Fibroblast of peridontal ligament (primary cell): ENCODE results near the gene GGA1.
A peak's percentile ranks its signal among the peaks of the same experiment; 100 is the strongest.

Experiments used
- DNase-seq: peaks from one replicate; pipeline ENCODE4 v3.0.0-alpha.2; 2010; ENCODE audit errors: extremely low read depth

Gene GGA1, protein sequence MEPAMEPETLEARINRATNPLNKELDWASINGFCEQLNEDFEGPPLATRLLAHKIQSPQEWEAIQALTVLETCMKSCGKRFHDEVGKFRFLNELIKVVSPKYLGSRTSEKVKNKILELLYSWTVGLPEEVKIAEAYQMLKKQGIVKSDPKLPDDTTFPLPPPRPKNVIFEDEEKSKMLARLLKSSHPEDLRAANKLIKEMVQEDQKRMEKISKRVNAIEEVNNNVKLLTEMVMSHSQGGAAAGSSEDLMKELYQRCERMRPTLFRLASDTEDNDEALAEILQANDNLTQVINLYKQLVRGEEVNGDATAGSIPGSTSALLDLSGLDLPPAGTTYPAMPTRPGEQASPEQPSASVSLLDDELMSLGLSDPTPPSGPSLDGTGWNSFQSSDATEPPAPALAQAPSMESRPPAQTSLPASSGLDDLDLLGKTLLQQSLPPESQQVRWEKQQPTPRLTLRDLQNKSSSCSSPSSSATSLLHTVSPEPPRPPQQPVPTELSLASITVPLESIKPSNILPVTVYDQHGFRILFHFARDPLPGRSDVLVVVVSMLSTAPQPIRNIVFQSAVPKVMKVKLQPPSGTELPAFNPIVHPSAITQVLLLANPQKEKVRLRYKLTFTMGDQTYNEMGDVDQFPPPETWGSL

DNA sequence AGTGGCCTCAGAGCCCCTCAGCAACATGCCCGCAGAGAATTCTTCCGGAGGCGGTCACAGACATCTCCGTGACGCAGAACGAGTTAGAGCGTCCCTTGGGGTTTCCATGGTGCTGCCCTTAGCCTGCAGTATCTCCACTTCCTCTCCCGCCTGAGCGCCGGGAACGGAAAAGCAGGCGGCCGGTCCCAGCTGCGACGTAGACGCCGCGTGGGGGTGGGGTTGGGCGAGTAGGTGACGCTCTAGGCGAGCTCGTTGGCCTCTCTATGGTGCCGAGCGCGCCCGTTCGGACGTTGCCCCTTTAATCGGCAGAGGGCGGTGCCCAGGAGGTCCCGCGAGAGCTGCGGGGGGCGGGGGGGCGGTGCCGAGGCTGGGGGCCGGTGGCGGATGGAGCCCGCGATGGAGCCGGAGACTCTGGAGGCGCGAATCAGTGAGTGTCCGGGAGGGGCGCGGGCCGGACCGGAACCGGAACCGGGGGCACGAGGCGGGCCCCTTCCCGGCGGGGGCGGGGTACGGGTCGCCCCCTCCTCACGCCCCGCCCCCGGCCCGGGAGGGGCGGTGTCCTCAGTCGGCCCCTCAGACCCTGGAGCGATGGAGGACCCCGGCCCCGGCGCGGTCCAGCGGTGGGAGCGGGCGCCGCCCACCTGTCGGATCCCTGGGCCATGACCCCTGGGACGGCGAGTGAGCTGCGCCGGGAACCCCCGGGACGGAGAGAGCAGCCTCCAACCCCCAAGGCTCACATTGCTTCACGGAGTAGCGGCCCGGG lies at the start of gene GGA1:
TSS of gene GGA1 (plus strand) at position 358 of the 763 bp plus-strand sequence. CDS start at position 385, 27 bp downstream.
- DNase-seq, result peak; percentile 97

DNA sequence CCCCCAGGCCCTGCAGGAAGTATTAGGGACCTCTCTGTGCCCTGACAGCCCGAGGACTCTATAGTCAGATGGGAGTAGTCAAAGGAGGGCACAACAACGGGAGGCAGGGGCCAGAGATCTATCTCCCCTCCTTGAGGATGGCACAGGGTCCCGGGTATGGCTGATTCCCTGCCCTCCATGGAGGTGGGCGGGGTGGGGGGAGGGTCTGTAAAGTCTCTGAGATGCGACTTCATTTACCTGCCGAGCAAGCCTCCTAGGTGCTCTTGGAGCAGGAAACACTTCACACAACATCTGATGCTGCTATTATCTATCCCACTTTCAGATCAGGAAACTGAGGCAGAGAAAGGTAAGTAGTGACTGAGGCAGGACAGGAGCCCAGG lies 49.1 kb upstream of the GGA1 start:
- DNase-seq, result no peak

DNA sequence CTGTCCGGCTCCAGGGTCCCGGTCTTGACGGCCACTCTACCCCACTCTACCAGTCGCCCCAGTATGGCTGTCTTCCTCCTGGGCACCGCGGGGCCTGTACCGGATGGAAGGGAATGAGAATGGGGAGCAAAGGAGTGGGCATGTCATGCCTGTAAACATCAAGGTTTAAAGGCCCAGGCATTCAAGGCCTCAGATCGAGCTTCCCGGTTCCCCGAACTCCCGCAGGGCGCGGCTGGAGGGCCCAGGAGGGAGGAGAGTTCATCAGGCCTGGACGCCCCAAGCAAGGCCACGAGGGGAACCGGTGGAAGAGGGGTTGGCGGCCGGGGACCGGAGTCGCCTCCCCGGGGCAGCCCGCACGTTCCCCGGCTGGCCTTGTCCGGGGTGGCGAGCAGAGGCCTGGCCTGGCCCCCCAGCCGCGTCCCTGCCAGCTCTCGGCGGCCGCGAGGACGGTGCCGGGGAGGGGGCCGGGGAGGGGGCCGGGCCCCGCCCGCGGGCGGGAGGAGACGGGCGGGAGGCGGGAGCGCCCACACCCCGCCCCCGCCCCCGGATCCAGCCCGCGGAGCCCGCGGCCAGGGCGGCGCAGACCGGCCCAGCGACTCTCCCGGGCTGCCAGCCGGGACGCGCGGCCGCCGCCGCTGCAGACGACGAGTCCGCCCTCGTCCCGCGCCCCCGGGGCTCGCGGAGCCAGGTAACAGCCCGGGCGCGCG lies 48.6 kb upstream of the GGA1 start, which contains the start of gene CDC42EP1:
TSS of gene CDC42EP1 (plus strand) at position 580 of the 707 bp plus-strand sequence. CDS start 5,870 bp downstream, outside the sequence.
- peak; percentile 41 for DNase-seq

DNA sequence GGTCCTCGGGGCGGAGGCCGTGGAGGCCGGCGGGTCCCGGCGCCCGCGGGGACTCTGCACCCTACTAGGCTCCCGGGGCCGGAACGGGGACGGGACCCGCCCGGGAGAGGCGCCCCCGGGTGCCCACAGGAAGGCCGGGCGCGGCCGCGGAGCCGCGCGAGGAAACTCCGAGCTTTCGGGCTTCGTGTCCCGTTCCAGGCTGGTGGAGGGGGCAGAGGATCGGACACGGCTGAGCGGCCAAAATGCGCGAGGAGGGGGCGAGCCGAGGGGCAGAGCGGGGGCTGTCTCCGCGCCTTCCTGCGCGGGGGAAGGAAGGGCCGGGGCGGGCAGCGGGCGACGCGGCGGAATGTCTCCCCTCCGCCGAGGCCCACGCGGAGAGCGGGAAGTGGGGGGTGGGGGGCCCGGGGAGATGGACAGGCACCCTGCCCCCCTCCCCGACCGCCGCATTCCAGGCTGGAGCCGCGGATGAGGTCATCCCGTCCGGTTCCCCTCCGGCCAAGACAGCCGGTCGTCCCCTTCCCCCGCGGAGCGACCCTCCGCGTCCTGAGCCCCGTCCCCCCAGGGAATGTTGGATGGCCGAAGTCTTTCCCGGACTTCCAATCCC lies 47.9 kb upstream of the GGA1 start:
- peak; percentile 27 for DNase-seq

DNA sequence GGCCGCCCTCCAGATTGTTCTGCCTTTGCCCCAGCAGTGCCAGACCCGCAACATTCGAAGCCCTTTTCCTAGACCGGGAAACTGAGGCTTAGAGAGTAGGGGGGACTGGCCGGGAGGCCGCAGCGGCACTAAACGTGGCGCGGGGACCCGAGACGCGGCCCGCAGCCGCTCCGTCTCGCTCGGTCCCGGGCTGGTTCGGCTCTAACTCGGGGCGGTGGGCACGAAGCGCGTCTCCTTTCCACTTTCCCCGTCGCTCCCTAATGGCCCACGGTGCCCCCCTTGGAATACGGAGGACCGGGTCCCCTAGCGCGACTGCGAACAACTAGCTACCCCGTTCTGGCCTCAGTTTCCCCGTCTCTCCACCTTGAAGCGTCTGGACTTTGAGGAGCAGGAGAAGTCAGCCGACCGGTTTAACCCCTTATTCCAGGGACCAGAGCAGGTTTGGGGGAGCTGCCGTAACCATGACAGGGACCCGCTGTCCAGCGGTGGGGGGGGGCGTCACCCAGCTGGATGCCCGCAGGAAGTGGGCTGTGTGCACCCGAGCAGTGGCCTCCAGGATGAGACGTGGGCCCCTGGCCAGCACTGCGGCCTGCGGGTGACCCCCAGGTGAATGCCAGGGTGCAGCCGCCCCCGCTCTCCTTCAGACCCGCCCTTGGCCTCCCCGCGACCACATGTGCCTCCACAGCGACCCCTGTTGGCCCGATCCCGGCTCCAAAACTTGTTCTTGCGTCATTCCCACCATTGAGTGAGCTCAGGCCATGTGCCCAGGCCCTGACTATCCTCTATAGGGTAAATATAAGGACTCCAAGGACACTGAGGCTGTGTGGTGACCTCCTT lies 47.2 kb upstream of the GGA1 start:
- DNase-seq, result peak; percentile 88

DNA sequence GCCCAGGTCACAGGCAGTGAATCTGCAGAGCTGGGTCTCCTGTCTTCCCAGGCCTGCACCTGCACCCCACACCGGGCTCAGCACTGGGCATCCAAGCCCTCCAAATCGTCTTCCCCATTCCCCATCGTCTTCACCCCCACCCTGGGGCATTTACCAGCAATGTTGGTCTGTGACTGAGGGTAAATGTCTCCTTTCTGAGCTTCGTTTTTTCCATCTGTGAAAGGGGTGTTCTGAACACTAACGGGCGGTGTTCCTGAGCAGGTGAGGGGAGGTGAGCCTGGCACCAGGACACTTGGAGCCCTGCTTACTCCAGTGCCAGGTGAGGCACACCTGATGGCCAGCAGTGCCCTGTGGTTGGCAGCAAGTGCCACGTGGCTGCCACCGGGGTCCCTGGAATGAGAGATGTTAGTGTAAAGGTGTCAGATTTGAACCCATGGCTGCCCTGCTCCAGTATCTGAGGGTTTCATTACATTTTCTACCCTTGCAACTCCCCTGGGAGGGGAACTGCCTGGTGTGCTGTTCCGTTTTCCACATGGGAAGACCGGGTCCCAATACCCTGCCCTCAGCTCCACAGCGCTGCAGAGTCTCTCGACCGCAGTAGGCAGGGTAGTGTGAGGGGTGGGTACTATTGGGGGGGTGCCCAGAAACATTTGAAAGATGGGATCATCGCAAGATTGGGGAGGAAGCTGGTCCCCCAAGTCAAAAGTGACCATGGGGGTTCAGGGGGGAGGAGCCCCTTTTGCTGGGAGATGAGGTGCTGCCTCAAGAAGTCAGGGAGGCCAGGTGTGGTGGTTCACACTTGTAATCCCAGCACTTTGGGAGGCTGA lies 46.4 kb upstream of the GGA1 start:
- no peak for DNase-seq

DNA sequence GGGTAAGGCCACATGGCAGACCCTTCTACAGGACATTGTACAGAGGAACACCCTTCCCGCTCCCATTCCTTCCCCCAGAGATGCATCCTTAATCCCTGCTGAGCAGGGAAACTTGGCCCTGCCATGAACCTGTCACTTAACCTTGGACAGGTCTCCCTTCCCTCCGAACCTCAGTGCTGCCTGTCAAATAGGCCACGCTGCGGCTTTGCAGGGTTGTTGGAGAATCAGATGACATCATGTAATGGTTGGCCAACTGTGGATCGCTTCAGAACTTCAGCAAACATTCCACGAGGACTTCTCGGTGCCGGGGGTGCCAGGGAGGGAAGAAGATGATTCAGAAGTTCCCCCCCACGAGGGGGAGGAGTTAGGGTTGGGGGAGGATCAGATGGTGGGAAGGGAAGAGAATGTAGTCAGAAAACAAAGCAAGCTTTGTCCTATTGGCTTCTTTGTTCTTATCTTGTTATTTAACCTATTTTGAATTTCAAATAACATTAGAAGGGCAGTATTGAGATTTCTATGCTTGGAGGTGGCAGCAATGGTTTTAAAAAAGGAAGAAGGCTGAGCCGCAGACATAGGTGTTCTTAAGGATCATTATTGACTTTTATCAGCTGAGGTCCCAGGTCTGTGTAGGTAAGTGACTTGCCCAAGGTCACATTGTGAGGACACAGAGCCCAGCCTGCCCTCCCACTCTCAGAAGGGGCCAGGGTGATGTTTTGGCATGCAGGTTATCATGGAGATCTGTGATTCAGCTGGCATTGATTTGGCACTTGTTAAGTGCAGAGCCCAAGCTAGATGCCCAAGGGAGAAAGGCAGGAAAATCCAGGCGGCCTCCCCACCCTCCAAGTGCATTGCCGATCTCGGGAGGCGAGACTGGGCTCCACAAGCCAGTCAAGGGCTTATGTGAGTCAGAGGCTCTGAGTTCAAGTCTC lies 45.2 kb upstream of the GGA1 start:
- peak; percentile 94 for DNase-seq

DNA sequence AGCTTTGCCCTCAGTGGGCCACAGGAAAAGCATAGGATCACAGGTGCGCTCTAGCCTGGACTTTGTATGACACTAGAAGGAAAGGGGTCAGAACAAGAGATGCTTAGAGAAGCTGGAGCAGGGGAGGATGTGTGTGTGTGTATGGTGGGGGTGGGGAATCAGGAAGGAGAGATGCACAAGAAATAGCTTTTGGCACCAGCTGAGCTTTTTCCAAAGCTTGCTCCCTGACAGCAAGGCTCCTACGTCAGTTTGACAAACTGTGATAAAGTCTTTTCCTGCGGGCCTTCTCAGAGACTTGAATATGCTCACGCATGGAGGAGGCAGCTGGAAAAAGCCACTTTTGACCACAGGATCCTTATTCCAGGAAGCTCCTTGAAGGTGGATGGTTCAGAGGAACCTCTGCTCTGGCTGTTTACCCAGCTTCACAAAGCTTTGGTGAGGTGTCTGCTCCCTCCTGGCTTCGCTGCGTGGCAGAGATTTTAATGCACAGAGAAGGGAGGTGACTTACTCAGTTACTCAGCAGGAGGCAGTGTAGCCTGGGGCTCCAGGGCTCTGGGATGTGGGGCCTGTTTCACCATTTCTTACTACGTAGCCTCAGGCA lies 44.4 kb upstream of the GGA1 start:
- DNase-seq, result peak; percentile 33

DNA sequence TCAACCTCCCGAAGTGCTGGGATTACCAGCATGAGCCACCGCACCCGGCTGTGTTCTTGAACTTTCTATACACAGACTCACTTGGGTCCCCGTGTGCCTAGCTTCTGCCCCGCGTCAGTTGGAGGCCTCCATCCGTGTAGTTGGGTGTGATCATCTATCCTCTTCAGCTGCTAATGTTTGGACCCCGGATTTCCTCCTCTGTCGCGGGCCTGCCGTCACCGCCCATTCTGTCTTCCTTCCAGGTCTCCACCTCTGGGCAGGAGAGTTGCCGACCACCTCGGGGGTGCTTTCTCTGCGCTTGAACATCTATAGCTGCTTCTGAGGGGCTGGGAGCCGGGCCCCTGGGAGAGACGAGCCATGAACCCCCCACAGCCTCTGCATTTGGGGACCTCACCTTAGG lies 42.8 kb upstream of the GGA1 start:
- DNase-seq, result no peak

DNA sequence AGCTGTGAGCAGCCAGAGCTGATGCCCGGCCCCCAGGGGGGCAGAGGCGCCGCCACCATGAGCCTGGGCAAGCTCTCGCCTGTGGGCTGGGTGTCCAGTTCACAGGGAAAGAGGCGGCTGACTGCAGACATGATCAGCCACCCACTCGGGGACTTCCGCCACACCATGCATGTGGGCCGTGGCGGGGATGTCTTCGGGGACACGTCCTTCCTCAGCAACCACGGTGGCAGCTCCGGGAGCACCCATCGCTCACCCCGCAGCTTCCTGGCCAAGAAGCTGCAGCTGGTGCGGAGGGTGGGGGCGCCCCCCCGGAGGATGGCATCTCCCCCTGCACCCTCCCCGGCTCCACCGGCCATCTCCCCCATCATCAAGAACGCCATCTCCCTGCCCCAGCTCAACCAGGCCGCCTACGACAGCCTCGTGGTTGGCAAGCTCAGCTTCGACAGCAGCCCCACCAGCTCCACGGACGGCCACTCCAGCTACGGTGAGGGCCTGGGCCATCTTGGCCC lies 42.3 kb upstream of the GGA1 start:
- DNase-seq, result no peak

DNA sequence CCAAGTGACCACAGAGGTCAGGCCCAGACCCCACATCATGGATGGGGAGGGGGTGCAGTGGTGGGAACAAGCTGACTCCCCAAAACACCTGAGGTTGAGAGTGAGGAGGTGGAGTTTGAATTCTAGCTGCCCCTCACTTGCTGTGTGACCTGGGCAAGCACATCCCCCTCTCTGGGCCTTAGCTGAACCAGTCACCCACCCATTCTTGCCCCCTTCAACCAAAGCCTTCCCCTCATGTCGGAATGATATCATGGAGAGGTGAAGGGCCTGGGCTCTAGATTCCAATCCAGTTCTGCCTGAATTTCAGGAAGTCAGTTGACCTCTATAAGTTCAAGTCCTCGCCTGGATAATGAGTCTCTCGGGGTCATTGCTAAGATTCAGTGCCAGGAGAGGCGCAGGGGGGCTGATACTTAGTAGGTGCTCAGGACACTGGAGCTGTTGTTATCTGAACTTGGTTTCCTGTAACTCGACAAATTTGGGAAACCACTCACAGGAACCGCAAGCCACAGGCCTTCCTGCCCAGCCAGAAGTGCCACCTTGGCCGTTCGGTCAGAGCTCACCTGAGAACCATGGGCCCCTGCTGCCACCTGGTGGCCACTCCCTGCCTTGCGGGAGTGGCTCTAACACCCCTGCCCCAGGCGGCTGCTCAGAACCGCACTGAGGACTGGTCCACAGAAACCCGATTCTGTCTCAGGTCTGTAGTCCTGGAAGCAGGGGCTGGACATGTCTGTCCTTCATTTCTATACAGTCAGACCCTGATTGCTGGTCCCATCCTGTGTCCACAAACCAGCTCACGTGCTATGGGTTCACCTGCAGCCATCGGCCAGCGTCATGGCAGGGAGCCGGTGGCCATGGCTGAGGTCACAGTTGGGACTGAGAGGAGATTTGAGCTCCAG lies 41.5 kb upstream of the GGA1 start:
- DNase-seq, result peak; percentile 54

DNA sequence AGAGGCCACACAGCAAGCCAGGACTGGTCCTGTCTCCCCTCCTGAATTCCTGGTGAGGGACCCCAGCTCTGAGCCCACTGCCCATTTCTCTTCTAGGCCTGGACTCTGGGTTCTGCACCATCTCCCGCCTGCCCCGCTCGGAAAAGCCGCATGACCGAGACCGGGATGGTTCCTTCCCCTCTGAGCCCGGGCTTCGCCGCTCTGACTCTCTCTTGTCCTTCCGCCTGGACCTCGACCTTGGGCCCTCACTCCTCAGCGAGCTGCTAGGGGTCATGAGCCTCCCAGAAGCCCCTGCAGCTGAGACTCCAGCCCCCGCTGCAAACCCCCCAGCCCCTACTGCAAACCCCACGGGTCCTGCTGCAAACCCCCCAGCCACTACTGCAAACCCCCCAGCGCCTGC lies 40.6 kb upstream of the GGA1 start:
- DNase-seq, result no peak

DNA sequence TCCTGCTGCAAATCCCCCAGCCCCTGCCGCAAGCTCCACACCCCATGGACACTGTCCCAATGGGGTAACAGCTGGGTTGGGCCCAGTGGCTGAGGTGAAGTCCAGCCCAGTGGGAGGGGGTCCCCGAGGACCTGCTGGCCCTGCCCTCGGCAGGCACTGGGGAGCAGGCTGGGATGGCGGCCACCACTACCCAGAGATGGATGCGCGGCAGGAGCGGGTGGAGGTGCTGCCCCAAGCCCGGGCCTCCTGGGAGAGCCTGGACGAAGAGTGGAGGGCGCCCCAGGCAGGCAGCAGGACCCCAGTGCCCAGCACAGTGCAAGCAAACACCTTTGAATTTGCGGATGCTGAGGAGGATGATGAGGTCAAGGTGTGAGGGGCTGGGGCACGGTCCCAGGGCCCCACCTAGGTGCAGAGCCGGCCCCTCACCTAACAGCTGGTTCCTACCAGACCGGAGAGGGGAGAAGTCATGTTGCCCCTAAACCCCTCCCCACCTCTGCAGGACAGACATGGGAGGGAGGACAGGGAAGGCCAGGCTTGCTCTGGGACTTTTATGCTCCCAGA lies 40.1 kb upstream of the GGA1 start:
- no peak for DNase-seq

DNA sequence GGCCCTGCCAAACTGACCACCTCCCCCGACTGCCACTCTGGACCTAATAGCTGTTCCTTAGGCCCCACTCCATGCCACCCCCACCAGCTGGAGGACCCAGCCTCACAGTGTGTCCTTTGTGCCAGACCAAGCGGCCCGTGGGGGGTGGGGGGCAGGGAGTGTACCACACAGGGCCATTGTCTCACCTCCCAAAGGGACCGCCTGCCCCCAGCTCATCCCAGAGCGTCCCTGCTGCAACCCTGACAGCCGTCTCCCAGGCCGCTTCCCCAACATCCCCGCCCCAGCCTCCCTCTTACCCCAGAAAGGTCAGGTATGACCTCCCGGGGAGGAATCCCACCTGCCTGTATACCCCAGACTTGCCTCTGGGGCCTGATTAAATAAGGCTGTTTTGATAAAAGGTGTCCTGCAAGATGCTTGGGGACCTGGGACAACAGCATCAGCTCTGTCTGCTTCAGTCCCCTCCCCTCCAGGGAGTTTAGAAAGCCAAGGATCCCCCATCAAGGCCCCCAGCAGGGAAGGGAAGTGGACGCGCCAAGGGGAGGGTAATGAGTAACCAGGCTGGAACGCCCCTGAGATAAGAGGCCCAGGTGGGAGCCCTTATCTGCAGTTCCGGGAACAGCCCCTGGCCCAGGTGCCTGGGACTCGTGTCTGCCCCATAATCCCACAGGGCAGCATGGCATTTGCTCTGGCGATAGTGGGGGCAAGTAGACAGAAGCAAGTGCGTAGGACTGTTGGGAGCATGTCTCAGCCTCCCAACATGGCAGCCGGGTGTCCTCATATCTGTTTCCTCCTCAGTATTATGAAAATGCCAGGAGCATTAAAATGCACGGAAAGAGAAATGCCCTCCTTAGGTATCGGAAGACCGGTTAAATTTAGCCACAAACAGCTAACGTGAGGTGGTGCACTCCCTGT lies 39.4 kb upstream of the GGA1 start:
- DNase-seq, result no peak

DNA sequence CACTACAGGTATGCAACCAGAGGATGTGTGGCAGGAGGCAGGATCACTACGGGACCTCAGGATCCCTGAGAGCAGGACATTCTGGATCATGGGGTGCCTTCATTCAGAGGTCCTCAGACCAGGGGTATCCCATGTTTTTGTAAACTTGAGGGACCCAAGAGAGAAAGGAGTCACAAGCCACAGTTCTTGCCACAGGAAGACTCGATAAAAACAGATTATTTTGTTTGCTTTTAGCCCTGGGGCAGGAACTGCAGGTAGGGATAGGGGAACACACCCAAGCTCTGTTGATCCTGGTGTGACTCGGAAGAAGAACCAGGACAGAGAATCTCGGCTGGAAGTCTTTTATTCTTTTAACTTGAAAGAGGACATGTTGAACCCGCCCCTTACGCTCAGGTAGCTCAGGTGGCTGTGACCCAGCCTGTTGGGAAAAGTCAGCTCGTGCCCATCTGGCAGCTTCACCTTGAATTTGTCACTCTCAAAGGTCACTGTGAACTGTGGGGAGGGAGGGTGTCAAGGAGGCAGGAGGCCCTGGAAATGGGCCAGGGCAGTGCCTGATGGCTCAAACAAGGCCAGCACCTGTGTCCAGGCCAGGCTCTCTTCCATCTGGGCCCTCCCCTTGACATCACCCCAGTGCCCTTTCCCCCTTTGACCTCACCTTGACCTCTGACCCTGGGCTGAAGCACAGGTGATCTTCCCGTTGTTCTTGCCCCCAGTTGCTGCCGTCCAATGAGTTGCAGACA lies 38.5 kb upstream of the GGA1 start:
- DNase-seq, result no peak
